Activated gamma-delta T cell treated with Interleukin-2 at 50 U/mL for 16 hours (primary cell): ENCODE results near the gene CEP170B.
A peak's percentile ranks its signal among the peaks of the same experiment; 100 is the strongest.
"Not testable (repeated sequence)": the region's sequence is repeated elsewhere in the genome, so short reads cannot be mapped to it uniquely, and the experiment has no call there.

Source experiments
- DNase-seq: peaks from one replicate; pipeline ENCODE4 v3.0.0-alpha.2; 2020

CEP170B gene

GRCh38 chr14:104879983-104880565, 15.0 kb downstream of the CEP170B start:
- DNase-seq, result no peak

DNA sequence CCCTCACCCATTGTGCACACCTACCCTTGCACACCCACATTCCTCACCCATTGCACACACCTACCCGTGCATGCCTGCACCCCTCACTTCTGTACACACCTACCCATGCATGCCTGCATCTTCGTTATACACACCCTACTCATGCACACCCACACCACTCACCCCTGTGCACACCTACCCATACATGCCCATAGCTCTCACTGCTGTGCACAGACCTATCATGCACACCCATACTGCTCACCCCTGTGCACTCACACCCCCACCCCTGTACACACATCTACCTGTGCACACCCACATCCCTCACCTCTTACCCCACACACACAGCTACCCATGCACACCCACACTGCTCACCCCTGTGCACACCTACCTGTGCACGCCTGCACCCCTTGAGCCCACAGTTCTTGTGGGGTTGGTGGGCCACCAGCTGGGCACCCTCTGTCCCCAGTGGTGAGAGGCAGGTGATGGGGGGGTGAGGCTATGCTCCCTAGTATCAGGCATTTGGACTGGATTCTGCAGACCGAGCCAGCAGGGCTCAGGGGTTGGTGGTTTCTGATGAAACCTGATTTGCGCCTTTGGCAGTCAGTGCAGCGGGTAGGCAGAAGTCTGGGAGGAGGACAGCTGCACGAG, 15.6 kb downstream of the CEP170B start:
- DNase-seq, result no peak

DNA sequence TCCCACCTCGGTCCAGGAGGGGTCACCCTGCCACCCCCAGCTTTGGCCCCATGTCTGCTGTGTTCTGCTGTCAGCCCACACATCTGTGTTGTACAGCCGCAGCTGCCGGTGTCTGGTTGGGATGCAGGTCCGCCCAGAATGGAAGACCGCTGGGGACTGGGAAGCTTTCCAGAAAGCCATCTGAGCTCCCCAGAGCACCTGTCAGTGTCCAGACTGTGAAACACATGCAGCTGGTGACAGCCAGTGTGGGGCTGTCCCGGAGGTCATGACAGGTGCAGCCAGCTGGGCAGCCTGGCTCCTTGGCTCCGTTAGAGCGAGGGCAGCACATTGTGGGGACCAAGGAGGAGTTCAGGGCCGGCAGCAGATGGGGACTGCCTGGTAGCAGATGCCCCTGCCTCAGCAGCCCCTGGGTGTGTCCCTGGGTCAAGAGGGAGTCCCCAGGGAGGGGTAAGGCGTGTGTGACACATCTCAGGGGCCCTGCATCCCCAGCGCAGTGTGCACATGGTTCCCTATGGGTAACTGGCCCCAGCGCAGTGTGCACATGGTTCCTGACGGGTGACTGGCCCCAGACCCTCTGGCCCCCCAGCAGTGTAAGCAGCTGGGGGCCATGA, 16.4 kb downstream of the CEP170B start:
- DNase-seq, result no peak

DNA sequence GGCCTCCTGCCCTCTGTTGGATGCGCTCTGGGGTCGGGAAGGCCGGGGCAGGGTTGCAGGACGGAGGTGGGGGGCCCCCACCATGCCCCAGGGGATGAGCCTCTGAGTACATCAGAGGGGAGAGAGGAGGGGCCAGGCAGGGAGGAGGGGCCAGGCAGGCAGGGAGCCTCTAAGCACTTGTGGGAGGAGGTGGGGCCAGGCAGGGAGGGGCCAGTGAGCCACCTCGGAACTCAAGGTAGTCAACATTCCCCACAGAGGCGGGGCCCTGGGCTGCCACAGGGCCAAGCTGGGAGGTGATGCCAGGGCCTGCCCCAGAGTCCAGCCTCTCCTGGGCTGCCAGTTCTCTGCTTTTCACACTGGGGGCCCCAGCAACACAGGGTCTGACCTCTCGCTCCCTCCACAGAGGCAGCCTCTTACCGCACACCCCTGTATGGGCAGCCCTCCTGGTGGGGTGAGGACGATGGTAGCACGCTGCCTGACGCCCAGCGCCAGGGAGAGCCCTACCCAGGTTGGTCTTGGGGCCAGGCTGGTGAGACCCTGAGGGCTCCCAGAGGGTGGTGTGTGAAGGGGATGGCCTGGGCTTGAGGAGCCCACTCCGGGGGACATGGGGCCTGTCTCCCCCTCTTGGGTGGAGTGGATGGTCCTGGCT, 17.4 kb downstream of the CEP170B start:
- no peak for DNase-seq

DNA sequence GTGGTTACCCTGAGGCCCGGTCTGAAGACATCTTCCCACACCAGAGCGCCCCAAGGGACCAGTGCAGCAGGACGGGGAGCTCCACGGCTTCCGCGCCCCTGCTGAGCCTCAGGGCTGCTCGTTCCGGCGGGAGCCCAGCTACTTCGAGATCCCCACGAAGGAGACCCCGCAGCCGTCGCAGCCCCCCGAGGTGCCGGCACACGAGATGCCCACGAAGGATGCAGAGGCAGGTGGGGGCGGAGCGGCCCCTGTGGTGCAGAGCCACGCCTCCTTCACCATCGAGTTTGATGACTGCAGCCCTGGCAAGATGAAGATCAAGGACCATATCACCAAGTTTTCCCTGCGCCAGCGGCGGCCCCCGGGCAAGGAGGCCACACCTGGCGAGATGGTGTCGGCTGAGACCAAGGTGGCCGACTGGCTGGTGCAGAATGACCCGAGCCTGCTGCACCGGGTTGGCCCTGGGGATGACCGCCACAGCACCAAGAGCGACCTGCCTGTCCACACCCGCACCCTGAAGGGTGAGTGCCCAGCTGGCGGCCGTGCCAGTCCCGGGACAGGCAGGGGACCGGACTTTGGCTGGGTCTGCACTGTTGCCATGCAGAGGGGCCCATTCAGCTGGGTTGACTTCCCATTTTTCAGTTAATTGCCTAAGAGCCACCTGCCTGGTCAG, 18.1 kb downstream of the CEP170B start:
- DNase-seq, result no peak

- no peak for DNase-seq
These were observed 18.8 kb downstream of the CEP170B start for GRCh38 chr14:104883681-104884361.

GRCh38 chr14:104884381-104884780, 19.3 kb downstream of the CEP170B start:
- DNase-seq, result not testable (repeated sequence)

DNA sequence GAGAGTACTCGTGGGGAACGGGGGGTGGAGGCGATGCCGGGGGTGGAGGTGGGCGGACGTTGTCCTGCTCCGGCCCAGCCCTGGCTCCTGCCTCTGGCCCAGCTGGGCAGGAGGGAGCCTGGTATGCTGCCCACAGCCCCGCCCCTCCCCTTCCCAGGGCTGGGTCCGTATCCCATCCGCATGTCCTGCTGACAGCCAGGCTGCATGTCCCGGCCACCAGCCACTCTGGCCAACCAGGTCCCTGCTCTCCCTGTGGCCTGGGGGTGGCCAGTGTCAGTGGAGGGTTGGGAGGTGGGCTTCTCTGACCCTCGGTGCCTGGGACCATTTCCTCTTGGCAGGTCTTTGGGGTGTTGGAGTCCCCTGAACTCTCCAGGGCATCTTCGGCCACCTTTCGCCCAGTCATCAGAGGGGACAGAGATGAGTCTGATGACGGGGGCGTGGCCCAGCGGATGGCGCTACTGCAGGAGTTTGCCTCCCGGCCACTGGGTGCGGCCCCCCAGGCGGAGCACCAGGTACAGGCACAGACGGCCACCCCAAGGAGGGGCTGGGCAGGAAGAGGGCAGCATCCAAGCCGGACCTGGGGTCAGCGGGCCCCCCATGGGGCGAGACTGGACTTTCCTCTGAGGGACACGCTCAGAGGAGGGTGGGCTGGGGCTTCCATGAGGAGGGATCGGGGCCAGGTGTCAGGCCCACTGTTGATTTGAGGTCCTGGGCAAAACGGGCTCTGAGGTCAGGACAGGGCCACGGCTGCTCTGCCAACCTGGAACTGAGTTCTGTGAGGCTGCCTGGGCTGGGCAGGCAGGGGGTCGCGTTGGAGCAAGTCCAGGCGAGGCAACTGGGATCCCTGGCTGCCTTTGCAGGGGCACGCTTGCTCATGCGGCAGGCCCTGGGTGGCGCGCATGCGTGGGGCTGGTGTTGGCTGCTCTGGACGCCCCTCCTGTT, 20.2 kb downstream of the CEP170B start:
- no peak for DNase-seq

DNA sequence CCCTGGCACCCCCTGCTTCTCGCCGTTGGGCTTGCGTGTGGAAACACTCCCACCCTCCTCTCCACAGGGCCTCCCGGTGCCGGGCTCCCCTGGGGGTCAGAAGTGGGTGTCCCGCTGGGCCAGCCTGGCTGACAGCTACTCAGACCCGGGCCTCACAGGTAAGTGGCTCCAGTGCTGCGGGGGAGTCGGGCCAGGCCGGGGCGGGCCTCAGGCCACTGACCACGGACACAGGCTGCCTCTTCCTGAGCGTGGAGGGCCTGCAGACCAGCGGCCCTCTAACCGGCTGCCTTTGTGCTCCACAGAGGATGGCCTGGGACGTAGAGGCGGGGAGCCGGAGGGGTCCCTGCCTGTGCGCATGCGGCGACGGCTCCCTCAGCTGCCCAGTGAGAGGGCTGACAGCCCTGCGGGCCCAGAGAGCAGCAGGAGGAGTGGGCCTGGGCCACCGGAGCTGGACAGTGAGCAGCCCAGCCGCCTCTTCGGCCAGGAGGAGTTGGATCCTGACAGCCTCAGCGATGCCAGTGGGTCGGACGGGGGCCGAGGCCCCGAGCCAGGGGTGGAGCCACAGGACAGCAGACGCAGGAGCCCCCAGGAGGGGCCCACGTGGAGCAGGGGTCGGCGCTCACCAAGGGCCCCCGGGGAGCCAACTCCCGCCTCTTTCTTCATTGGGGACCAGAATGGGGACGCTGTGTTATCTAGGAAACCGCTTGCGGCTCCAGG, 21.1 kb downstream of the CEP170B start:
- no peak for DNase-seq

- no peak for DNase-seq
These were observed 21.9 kb downstream of the CEP170B start for GRCh38 chr14:104886690-104887622.

- DNase-seq, result peak; percentile 2
These were observed 22.8 kb downstream of the CEP170B start for GRCh38 chr14:104887623-104888488.

DNA sequence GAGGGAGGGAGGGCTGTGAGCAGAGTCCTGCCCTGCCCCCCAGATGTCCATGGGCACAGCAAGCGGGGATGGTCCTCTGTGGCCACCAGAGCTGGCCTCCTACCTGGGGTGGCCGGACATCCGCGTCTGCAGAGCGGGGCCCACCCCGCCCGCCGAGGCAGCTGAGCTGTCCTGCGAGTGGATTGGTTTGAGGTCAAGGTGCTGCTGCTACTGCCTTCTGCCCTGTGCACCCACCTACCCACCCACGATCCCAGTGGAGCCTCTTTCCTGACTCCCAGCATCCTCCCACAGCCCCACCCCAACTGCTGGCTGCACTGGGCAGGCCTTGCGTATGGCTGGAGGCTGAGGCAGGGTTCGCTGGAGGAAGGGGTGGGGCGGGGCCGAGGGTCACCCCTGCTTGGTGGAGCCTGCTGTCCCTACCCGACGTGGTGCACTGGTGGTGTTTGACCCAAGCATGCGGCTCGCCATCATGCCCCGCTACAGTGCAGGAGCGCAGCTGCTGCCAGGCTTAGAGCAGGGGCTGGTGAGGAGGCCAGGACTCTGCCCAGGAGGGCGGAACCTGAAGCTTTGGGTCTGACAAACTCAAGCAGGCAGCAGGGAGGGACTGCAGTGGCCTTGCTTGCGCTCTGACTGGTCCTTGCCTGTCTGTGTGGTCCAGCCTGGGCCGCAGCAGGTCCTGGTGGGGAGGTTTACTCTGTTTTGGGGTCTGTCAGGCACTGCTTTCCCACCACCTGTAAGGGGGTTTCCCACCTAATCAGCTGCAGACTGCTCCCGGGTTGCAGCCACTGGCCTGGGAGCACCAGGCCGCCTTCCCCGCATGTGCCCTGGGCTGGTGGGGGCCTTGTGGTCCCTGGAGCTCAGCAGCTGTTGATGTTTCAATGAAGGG, 23.7 kb downstream of the CEP170B start:
- DNase-seq, result peak; percentile 2

DNA sequence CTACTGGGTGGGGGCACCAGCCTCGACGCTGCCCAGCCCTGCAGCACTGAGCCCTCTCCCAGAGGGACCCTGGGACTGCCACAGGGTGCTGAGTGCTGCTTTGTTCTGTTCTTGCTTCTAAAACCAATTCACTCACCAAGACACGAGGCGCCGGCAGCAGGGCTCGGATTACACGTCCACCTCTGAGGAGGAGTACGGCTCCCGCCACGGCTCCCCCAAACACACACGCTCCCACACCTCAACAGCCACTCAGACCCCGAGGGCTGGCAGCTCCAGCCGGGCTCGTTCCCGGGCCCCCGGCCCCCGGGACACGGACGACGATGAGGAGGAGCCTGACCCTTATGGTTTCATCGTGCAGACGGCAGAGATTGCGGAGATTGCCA, 24.3 kb downstream of the CEP170B start:
- DNase-seq, result no peak

GRCh38 chr14:104890292-104890691, 25.2 kb downstream of the CEP170B start:
- not testable (repeated sequence) for DNase-seq

DNA sequence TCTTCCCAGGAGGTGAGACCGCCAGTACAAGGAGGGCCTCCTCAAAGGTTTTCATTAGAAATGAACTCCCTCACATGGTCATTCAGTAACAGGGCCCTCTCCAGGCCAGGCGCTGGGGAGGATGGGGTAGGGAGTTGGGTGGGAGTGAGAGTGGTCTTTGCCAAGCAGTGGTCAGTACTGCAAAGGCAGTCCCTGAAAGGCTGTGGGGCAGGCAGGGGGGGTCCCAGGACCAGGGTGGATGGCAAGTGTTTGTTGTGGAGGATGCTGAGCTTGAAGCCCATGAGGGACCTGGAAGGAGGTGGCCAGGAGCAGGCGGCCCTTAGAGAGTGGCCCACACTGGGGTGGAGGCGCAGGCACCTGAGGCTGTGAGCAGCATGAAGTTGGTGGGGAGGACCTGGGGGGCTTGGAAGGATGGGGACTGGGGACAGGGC, 26.1 kb downstream of the CEP170B start:
- no peak for DNase-seq

DNA sequence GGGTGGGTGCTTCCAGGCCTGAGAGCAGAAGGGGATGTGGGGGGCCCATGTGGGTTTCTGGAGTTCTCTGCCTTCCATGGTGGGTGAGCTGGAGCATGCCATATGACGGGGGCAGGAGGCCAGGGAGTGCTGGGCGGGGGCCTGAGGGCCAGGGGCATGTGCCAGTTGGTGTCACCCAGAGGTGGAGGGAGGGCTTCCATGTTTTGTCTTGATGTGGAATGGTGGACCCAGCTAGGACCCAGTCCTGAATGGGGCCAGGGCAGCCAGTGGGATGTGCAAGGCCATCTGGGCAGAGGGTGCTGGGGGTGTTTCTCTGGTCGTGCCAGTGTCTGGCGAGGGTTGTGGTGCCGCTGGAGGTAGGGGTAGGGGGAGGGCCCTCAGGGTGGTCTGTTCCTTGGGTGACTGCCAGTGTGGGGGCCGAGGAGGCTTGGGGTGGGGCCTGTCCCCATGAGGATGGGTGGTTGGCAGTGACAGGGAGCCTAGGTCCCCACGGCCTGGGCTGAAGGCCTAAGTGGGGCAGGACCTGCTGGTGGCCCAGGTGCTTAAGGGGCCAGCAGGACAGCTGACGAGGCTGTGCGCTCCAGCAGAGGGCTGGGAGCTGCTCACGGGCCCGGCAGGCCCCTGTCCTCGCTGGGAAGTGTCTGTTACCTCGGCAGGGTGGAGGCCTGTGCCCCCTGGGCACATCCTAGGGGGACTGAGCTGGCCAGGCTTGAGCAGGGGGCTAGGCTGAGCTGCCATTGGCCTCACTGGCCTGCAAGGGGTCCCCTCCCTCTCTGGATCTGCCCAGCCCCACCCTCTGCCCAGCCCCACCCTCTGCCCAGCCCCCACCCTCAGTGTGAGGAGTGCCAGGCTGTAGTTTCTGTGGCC, 26.8 kb downstream of the CEP170B start:
- no peak for DNase-seq
